Liver (tissue), 9 donors: ENCODE data around the gene ZMYM2. TPM values are rescaled to one million over a fixed set of nuclear protein-coding genes. Genes with fewer than 3 reads are reported as not detected.

Experiments used
- DNase-seq: peaks from one replicate; pipeline ENCODE4 v3.0.0-alpha.2; 2017; ENCODE audit warnings: low spot score
- H3K27ac ChIP-seq, 2 donors: one replicate each; pipeline ENCODE4 v1.7.0; 2013; ENCODE audit warnings: inconsistent platforms in 2 of 2, low read length in 2 of 2, control low read depth in 1 of 2, low read depth in 1 of 2, mild to moderate bottlenecking in 1 of 2
- H3K27me3 ChIP-seq, 4 donors: one replicate each; pipeline versions ENCODE4 v1.6.1 to v1.7.0; 2013; ENCODE audit warnings: low read length in 3 of 4, inconsistent platforms in 1 of 4, mild to moderate bottlenecking in 1 of 4, moderate library complexity in 1 of 4; ENCODE audit not compliant: control insufficient read depth in 4 of 4, insufficient read depth in 4 of 4
- H3K36me3 ChIP-seq, 4 donors: one replicate each; pipeline versions ENCODE4 v1.6.1 to v1.7.0; 2013; ENCODE audit warnings: low read length in 3 of 4, mild to moderate bottlenecking in 3 of 4, low read depth in 1 of 4, moderate library complexity in 1 of 4; ENCODE audit not compliant: control insufficient read depth in 4 of 4, insufficient read depth in 3 of 4
- H3K4me1 ChIP-seq, 4 donors: one replicate each; pipeline versions ENCODE4 v1.6.1 to v1.7.0; 2013; ENCODE audit warnings: low read length in 3 of 4, mild to moderate bottlenecking in 3 of 4, moderate library complexity in 1 of 4; ENCODE audit not compliant: control insufficient read depth in 4 of 4, insufficient read depth in 4 of 4
- H3K4me3 ChIP-seq, 3 donors: one replicate each; pipeline versions ENCODE4 v1.6.1 to v1.7.0; 2013; ENCODE audit warnings: low read length in 3 of 3, control low read depth in 1 of 3, low read depth in 1 of 3, mild to moderate bottlenecking in 1 of 3
- H3K9ac ChIP-seq, 2 donors: one replicate each; pipeline ENCODE4 v1.7.0; 2013; ENCODE audit warnings: low read length in 2 of 2, mild to moderate bottlenecking in 2 of 2, moderate library complexity in 2 of 2, control low read depth in 1 of 2, low read depth in 1 of 2
- H3K9me3 ChIP-seq, 4 donors: one replicate each; pipeline versions ENCODE4 v1.6.1 to v1.7.0; 2013; ENCODE audit warnings: low read length in 3 of 4; ENCODE audit not compliant: control insufficient read depth in 4 of 4
- ATF3 ChIP-seq: IDR thresholded peaks from 2 replicates; pipeline ENCODE4 v1.6.1; 2016; ENCODE audit warnings: antibody characterized with exemption
- CTCF ChIP-seq: fragments of 150-350 bp; IDR thresholded peaks from 2 replicates; pipeline ENCODE4 v1.5.1; 2017; ENCODE audit warnings: improper control_type of control experiment, low read depth, low read length; ENCODE audit not compliant: missing input control
- EGR1 ChIP-seq, 2 donors: IDR thresholded peaks; 2 replicates each; pipeline ENCODE4 v1.6.1; 2016 to 2018; ENCODE audit warnings: antibody characterized with exemption in 2 of 2, low read depth in 2 of 2
- FOXA1 ChIP-seq: IDR thresholded peaks from 2 replicates; pipeline ENCODE4 v1.6.1; 2016; ENCODE audit warnings: antibody characterized with exemption
- FOXA2 ChIP-seq: IDR thresholded peaks from 2 replicates; pipeline ENCODE4 v1.6.1; 2016; ENCODE audit warnings: antibody characterized with exemption
- GABPA ChIP-seq, 2 donors: IDR thresholded peaks in 1 of 2; conservative IDR thresholded peaks in 1 of 2; 2 replicates each; pipeline ENCODE4 v1.6.1; 2016; ENCODE audit warnings: antibody characterized with exemption in 2 of 2, mild to moderate bottlenecking in 1 of 2, moderate library complexity in 1 of 2
- HNF4A ChIP-seq, 2 donors: conservative IDR thresholded peaks; 2 replicates each; pipeline ENCODE4 v1.6.1; 2016; ENCODE audit warnings: antibody characterized with exemption in 2 of 2, mild to moderate bottlenecking in 2 of 2
- HNF4G ChIP-seq: IDR thresholded peaks from 2 replicates; pipeline ENCODE4 v1.6.1; 2016; ENCODE audit warnings: antibody characterized with exemption
- JUND ChIP-seq, 2 donors: IDR thresholded peaks; 2 replicates each; pipeline ENCODE4 v1.6.1; 2016; ENCODE audit warnings: antibody characterized with exemption in 2 of 2
- MAX ChIP-seq: IDR thresholded peaks from 2 replicates; pipeline ENCODE4 v1.6.1; 2016; ENCODE audit warnings: antibody characterized with exemption
- NR2F2 ChIP-seq: IDR thresholded peaks from 2 replicates; pipeline ENCODE4 v1.6.1; 2016; ENCODE audit warnings: antibody characterized with exemption
- RAD21 ChIP-seq, 2 donors: IDR thresholded peaks; 2 replicates each; pipeline ENCODE4 v1.6.1; 2016; ENCODE audit warnings: antibody characterized with exemption in 2 of 2, mild to moderate bottlenecking in 2 of 2
- RXRA ChIP-seq, 2 donors: IDR thresholded peaks; 2 replicates each; pipeline ENCODE4 v1.6.1; 2017 to 2018; ENCODE audit warnings: antibody characterized with exemption in 2 of 2, mild to moderate bottlenecking in 1 of 2
- SP1 ChIP-seq: IDR thresholded peaks from 2 replicates; pipeline ENCODE4 v1.6.1; 2018; ENCODE audit warnings: antibody characterized with exemption, mild to moderate bottlenecking
- TAF1 ChIP-seq: conservative IDR thresholded peaks from 2 replicates; pipeline ENCODE4 v1.6.1; 2016; ENCODE audit warnings: antibody characterized with exemption, mild to moderate bottlenecking
- YY1 ChIP-seq: IDR thresholded peaks from 2 replicates; pipeline ENCODE4 v1.6.1; 2016; ENCODE audit warnings: antibody characterized with exemption, mild to moderate bottlenecking
- ZBTB33 ChIP-seq: IDR thresholded peaks from 2 replicates; pipeline ENCODE4 v1.6.1; 2016; ENCODE audit warnings: antibody characterized with exemption
- WGBS: extraction: QIAGEN DNeasy Blood & Tissue Kit; methylation state at CpG from one replicate; pipeline ENCODE4 v1.1.7; 2013; 5-methylcytosine and 5-hydroxymethylcytosine counted together
- polyA plus RNA-seq, 2 donors: library from polyadenylated mRNA; stranded (reverse) in 1 of 2; unstranded in 1 of 2; fragments of 200-250 nt in 1 of 2; fragments of >200 nt in 1 of 2; fragmentation: Nextera tagmentation in 1 of 2; extraction: Ambion mirVana in 1 of 2; gene quantifications; one replicate each; pipeline versions ENCODE4 v1.2.1 to v1.2.3, GENCODE V29; 2013 to 2015
- total RNA-seq, 2 donors: library from RNA; depleted of rRNA; stranded (reverse); fragments of >200 nt; gene quantifications; one replicate each; pipeline ENCODE4 v1.2.3, GENCODE V29; 2014
- donor health status: healthy.
- donor health status: healthy.
- donor health status: healthy.
- donor health status: healthy.
- donor health status: healthy.

ZMYM2 gene
- total and polyA plus RNA-seq, 4 donors = 8.7 to 40.8 (median 18.5) TPM

GRCh38 chr13:20131057-20131832, 172.7 kb downstream of the ZMYM2 start:
- Histone ChIP-seq H3K27ac (no peak overlapping the region), H3K9me3 (no peaks in the 10 kb centered on the region), H3K9ac (no peak overlapping the region), H3K4me3 (no peak overlapping the region), H3K4me1 (peaks cover 0 to 11% (median 3%) of the 10 kb centered on the region in 4 donors), H3K36me3 (no peaks in the 10 kb centered on the region), H3K27me3 (no peaks in the 10 kb centered on the region)
- DNase-seq = no peak
- WGBS = 83% methylated on average over 11 of the region's 11 CpGs
- no peak for TF ChIP-seq JUND (IDR thresholded peaks at IDR 0.05)
- no peak for TF ChIP-seq FOXA2
- no peak for TF ChIP-seq FOXA1
- no peak for TF ChIP-seq RXRA (IDR thresholded peaks at IDR 0.05)
- no peak for TF ChIP-seq ATF3
- no peak for TF ChIP-seq NR2F2
- TF ChIP-seq MAX = no peak
- TF ChIP-seq RAD21 (IDR thresholded peaks at IDR 0.05) = no peak
- no peak for TF ChIP-seq TAF1
- TF ChIP-seq HNF4G = no peak
- no peak for TF ChIP-seq EGR1 (IDR thresholded peaks at IDR 0.05; ENCODE audit: low read depth in 2 of 2)
- TF ChIP-seq CTCF = no peak
- no peak for TF ChIP-seq SP1
- no peak for TF ChIP-seq GABPA (IDR thresholded peaks at IDR 0.05 in 1 of 2, conservative IDR thresholded peaks at IDR 0.05 in 1 of 2)
- TF ChIP-seq ZBTB33 = no peak
- no peak for TF ChIP-seq HNF4A (conservative IDR thresholded peaks at IDR 0.05)

GRCh38 chr13:20132052-20132634, 173.6 kb downstream of the ZMYM2 start:
- Histone ChIP-seq H3K9ac (no peak overlapping the region), H3K27me3 (no peaks in the 10 kb centered on the region), H3K27ac (no peak overlapping the region), H3K9me3 (no peaks in the 10 kb centered on the region), H3K4me1 (peaks cover 0 to 11% (median 6%) of the 10 kb centered on the region in 4 donors), H3K4me3 (no peak overlapping the region), H3K36me3 (no peaks in the 10 kb centered on the region)
- WGBS = 87% methylated on average over 10 of the region's 10 CpGs
- DNase-seq = no peak
- no peak for TF ChIP-seq YY1
- TF ChIP-seq TAF1 = no peak
- no peak for TF ChIP-seq HNF4G
- TF ChIP-seq FOXA2 = no peak
